ENCODE measurements around the gene SIRT3.
"Not testable (repeated sequence)": the region's sequence is repeated elsewhere in the genome, so short reads cannot be mapped to it uniquely, and the experiment has no call there.

SIRT3 gene

DNA sequence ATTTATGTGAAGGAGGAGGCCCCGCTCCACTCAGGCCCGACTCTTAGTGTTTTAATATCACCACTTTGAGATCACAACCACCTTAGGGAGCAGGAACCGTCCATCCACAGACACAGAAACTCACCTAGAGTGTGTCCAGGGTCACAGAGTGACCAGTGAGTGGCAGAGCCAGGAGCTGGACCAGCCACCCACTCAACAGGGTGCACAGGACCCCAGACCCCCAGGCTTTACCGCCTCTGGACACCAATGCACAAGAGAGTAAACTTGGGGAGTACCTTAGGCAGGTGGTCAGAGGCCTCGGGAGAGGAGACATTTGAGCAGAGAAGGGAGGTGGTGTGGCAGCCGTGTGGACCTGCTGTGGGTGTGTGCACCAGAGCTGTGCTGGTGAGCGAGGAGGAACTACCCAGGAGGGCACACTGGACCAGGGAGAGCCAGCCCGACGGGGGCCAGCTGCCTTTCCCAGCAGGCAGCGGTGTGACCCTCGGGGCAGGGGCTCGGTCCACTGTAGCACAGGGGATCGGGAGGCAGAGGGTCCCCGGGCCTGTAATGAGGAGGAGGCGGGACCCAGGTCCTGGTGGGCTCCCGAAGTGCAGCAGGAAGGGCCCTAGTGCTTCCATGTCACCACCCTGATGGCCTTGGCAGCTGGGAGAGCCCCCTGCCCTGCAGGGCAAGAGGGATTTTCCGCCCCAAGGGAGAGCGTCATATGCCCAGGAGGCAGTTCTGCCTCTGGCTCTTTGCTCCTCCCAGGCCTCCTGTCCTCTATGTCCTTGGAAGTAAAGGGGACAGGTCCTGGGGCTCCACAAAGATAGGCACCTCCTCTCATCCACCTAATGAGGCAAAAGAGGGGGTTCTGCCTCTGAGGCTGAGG lies 34.5 kb upstream of the SIRT3 start:
- DNase-seq (ENCODE audit: low read depth in 2 of 2), result no peak

DNA sequence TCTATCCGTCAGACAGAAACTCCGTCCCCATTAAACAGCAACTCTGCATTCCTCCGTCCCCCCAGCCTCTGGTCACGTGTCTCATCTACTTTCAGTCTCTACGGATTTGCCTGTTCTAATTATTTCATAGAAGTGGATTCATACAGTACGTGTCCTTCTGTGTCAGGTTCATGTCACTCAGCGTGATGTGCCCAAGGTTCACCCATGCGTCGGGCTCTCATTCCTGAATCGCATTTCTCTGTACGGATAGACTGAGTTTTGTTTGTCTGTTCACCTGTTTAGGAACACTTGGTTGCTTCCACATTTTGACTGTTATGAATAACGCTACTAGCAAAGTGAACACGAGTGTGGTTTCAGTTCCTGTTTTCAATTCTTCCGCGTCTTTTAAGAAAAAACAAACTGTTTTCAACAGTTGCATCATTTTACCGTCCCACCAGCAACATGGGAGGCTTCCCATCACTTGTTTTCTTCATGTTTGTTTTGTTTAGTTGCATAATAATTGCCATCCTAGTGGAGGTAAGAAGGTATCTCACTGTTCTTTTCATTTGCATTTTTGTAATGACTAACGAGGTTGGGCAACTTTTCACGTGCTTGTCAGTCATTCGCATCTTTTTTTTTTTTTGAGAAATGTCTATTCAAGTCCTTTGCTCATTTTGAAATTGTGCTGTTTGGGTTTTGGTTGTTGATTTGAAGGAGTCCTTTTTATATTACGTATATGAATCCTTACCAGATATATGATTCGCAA lies 33.2 kb upstream of the SIRT3 start:
- DNase-seq (ENCODE audit: low read depth in 2 of 2), result no peak

DNA sequence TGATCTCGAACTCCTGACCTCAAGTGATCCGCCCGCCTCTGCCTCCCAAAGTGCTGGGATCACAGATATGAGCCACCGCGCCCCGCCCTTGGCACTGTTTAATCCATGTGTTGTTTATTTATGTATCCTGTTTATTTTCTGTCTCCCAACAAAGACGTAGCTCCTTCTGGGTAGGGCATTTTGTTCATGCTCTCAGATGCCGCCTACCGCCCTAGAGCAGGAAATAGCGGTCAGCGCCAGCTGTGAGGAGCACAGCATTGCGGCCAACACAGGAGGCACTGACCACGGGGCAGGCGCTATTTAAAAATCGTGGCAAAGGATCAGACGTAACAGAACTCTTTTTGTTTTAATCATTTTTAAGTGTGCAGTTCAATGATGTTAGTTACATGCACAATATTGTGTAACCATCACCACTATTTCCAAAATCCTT lies 32.6 kb upstream of the SIRT3 start:
- DNase-seq (ENCODE audit: low read depth in 2 of 2), result not testable (repeated sequence)

DNA sequence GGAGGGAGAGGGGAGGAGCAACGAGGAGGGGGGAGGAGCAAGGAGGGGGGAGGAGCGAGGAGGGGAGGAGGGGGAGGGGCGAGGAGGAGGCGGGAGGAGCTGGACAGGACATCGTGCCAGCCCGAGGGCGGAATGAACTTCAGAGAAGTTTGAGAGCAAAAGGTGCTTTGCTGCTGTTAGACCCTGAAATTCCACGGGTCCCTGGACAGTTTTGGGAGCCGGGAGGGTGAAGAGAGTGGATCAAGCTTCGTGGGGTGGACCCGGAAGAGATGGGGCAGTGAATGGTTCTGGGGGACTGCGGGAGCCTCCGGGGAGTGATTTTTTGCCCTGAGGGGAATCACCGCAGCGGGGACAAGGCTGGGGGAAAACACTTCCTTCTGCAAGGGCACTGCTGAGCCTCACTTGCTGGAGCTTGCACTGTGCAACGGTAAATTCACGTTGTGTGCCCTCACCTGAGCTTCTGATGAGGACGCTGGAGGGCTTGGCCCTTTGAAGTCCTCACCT lies 31.4 kb upstream of the SIRT3 start:
- DNase-seq (ENCODE audit: low read depth in 2 of 2), result no peak

DNA sequence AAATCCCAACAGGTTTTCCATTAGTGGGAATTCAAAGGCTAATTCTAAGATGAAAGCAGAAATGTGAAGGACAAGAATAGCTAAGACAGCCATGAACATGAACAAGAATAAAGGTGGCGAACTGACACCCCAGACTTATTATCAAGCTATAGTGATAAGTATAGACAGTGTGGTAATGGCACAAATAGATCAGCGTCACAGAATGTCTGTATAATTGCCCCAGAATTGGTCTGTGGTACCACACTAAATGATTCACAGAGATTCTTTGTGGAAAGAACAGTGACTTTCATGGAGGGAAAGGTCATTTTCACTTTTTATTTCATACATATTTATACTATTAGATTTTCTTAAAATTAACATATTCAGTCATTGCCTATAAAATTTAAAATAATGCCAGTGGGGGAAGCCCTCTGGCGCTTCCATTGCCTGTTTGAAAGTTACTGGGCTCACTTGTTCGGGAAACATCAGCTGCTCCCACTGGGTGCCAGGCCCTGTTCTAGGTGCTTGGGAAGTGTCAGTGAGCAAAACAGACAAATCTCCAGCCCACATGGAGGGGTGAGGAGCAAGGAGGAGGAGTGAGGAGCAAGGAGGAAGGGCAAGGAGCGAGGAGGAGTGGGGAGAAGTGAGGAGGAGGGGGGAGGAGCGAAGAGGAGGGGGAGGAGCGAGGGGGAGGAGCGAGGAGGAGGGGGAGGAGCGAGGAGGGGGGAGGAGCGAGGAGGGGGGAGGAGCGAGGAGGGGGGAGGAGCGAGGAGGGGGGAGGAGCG lies 30.7 kb upstream of the SIRT3 start:
- no peak for DNase-seq (ENCODE audit: low read depth in 2 of 2)

DNA sequence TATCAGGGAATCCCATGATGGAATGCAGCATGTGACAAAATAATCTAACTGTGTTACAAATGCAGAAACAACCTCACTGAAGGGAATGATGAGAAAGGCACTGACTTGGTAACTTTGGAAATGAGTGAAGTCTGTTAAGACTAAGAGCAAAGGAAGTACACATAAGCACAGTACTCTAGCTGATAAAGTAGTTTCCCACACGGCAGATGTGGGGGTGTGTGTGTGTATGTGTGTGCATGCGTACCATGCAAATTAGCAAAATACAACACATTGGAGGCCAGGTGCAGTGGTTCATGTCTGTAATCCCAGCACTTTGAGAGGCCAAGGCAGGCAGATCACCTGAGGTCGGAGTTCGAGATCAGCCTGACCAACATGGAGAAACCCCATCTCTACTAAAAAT lies 25.5 kb upstream of the SIRT3 start:
- no peak for DNase-seq (ENCODE audit: low read depth in 2 of 2)

DNA sequence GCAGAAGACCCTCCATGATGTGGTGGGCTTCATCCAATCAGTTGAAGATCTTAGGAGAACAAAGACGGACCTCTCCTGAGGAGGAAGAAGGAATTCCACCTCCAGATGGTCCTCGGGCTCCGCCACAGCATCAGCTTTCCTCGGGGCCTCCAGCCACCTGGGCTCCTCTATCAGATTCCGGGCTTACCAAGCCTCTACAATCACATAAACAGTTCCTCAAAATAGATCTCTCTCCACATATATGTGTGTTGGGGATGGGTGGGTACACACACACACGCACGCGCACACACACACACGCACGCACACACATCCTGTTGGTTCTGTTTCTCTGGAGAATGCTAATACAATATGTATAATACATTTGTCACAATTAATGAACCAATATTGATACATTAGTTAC lies 23.3 kb upstream of the SIRT3 start:
- no peak for DNase-seq (ENCODE audit: low read depth in 2 of 2)

DNA sequence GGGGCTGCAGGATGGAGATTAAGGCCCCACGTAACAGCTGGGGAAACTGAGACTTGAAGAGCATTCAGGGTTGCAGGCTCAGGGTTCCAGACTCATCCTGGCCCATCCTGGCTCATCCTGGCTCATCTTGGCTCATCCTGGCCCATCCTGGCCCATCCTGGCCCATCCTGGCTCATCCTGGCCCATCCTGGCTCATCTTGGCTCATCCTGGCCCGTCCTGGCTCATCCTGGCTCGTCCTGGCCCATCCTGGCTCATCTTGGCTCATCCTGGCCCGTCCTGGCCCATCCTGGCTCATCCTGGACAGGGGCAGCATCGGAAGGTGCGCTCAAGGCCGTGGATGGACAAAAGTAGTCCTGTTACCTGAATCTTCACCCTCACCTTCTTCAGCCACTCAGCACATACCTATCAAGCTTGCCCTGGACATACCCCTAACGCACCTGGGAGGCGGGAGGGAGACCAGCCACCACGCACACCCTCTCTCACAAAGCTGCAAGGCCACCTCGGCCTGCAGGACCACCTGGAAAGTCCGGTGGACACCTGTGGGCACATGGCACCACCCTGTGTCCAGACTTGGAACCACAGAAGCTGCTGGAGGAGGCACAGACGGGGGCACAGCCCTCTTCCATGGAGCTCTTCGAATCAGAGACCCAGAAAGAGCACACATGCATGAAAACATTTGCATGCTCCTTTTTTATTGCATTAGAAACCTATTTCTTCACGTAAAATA lies 21.8 kb upstream of the SIRT3 start:
- no peak for DNase-seq (ENCODE audit: low read depth in 2 of 2)

DNA sequence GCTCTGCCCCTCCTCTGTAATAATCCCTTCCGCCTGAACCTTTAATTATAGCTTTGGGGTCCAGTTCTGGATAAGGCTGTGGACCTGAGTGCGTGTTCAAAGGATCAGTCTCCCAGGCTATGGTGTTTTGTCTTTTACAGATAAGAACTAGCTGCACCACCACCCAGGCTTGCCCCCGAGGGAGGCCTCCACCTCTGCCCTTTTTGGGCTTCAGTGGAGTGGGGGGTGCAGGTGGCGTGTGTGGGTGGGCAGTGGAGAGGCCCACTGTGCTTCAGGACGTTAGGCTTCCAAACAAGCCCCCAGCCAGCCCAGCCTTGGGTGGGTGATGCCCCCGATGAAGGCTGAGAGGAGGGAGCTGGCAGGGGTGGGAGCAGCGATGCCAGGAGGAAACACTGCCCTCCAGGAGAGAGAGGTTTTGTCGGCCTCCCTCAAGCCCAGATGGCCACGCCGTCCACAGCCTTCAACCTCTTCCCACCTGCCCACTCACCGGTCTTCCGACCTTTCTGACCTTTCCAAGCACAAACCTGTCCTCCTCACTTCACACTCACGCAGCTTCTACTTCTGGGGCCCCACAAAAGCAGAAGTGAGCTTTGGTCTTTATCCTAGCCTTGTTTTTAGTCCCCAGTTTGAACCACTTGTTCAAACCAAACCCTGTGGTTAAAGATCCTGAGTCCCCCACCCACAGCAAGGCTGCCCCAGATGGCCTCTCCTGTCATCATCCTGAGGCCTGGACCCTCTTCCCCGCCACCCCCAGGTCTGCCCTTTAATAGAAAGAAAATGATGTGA lies 21.0 kb upstream of the SIRT3 start:
- DNase-seq (ENCODE audit: low read depth in 2 of 2), result no peak

DNA sequence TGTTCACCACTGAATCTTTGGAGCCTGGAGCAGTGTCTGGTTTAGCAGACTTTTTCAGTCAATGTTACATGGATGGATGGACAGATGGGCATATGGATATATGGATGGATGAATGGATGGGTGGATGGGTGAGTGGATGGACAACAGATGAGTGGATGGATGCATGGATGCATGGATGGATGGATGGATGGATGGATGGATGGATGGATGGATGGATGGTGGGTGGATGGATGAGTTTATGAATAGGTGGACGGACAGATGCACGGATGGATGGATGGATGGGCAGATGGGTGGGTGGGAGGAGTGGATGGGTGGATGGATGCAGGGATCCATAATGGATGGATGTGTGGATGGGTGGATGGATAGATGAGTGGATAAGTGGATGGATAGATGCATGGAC lies 19.7 kb upstream of the SIRT3 start:
- no peak for DNase-seq (ENCODE audit: low read depth in 2 of 2)

DNA sequence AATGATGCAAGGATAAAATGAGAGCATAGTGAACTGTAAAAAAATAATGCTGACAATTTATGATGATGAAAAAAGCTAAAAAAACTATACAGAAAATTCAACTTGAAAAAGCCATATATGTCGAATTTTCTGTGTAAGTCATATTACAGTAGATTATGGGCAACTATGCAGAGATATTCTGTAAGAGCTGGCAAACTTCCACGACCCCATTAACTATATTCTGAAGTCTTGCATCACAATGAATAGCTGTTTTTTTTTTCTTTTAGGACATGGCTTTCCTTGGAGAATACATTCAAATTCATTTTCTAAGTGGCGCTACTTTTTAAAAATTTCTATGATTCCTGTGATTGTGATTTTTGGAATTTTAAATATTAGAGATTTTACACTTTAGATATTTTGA lies 19.0 kb upstream of the SIRT3 start:
- DNase-seq (ENCODE audit: low read depth in 2 of 2), result no peak

DNA sequence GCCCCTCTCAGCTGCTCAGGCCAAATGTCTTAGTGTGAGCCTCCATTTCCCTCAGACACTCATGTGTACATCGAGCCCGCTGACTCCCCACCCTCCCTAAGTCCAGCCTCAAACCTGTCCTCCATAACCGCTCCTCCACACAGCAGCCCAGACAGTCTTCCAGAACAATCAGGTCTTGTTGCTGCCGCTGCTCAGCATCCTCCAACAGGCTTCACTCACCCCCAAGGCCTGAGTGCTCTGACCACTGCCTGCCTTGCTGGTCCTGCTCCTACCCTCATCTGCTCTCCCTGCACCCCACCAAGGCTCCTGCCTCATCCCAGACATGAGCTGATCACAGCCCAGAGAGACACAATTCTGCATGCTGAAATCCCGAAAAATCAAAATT lies 17.7 kb upstream of the SIRT3 start:
- no peak for DNase-seq (ENCODE audit: low read depth in 2 of 2)

DNA sequence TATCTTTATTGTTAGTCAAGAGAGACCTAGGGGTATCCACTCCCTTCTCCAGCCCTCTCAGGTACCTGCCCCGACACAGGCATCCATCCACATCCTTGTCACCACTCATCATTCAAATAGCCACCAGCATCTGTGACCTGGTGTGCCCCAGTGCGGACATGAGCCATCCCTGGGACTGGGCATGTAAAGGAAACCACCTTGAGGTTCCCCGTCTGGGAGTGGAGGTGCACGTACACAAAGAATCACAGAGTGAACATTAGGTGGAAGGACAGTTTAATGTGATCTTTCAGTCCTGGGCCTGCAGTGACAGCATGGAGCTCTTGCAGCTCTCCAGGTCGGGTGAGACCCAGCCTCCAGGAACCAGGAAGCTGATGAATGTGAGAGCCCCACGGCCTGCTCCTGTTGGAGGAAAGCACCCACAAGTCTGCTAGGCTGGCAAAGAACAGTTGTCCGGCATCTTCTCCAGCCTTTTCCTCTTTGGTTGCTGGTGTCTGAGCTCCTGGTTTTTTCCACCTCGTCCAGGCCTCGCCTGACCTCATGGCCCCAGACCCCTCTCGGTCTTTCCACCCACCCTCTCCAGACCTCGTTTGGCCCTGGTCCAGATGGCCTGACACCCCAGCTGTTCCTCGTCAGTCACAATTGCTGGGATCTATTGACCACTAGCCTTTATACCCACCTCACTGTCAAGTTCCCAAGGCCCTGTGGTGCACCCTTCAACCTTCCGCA lies 17.2 kb upstream of the SIRT3 start:
- DNase-seq (ENCODE audit: low read depth in 2 of 2), result no peak

DNA sequence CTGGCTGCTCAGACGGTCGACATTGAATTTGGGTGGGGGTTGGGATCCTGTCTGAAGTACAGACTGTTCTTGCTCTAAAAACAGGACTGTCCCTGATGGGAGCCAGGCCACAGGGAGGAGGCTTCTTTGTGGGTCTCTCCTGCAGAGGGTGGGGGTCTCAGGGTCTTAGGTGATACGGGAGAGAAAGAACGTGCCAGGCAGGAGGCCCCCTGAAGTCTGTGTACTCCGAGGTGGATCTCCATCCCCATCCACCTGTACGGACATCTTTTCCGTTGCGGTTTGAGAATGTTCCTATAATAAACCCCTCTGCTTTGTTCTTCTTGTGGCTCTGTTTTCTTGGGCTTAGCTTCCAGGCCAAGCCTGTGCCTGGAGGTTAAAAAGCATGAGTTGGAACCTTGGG lies 16.5 kb upstream of the SIRT3 start:
- DNase-seq (ENCODE audit: low read depth in 2 of 2), result no peak

DNA sequence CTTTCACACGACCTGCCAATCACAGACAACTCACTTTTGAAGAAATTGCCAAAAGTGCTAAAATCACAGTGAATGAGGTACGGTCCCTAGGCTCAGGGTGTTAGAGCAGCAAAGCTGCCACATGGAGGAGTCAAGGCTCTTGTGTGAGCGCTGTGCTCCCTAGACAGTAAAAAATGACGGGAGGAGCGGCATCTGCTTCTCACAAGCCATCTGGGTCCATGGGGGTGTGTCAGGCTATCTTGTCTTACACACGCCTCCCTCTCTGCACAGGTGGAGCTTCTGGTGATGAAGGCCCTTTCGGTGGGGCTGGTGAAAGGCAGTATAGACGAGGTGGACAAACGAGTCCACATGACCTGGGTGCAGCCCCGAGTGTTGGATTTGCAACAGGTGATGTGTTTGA lies 15.4 kb upstream of the SIRT3 start:
- no peak for DNase-seq (ENCODE audit: low read depth in 2 of 2)

DNA sequence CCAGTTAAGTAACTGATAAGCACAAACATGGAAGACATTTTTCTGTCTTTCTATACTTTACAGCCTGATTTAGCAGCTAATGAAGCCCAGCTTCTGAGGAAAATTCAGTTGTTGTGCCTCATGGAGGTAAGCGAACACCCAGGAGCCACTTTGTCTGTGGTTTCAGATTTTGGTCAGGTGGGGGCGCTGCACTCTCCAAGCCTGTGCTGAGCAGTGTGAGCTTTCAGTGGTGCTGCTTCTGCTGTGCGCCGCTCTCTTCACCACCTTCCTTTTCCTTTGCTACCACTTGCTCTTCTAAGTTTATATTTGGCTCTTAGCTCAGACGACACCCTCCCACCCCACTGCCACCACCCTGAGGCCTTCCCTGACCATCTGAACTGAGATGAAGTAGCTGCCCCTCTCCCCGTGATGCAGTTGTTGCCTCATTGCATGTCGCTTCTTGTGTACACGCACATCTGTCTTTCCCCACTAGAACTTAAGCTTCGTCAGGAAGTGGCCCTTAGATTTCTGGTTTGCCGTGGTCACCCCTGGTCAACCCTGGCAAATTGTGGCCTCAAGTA lies 14.7 kb upstream of the SIRT3 start:
- peak; percentile 65 to 67 for DNase-seq (ENCODE audit: low read depth in 2 of 2)

DNA sequence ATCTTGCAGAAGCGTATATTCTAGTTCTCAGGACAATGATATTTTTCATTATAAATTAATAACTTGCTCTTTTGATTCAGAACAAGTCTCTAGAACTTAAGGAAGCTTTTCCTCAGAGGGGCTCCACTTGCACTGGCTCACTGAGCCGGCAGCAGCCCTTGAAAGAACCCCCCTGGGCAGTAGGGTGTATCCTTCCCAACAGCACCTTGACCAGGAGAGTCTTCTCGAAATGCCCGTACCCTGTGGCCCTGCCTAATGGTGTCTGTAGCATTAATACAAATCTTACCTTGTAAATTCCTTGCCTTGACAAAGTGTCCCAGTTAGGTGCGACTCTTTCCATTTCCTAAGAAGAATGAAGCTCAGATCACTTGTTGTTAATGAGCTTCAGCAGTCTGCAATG lies 14.1 kb upstream of the SIRT3 start:
- no peak for DNase-seq (ENCODE audit: low read depth in 2 of 2)

DNA sequence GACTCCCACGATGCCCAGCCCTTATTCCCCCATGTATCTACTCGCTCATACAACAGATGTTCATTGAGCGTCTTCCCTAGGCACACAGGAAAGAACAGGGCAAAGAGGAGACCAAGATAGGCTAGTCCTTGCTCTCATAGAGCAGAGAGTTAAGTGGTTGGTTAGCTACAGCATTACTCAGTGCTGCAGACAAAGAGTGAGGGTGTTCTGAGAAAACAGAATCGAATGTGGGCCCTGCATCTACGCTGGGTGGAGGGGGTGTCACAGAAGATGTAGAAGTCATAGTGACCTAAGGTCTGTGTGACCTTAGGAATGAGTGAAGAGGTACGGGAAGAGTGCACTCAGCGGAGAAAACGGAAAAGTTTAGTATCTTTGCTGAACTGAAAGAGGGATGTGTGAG lies 12.9 kb upstream of the SIRT3 start:
- no peak for DNase-seq (ENCODE audit: low read depth in 2 of 2)

DNA sequence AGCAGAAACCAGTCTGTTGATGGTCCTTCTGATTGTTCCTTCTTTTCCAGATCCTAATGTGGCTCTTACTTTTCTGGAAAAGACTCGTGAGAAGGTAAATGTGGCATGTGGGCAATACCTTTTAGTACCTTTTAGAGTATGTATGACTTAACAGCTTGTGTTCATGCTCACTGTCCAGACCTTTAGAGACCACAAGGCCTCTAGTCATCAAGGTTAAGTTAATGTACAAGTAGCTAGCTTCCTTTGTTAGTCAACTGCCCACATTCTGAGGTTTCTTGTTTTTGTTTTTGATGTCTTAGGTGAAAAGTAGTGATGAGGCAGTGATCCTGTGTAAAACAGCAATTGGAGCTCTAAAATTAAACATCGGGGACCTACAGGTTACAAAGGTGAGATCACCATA lies 8.2 kb upstream of the SIRT3 start:
- no peak for DNase-seq (ENCODE audit: low read depth in 2 of 2)

DNA sequence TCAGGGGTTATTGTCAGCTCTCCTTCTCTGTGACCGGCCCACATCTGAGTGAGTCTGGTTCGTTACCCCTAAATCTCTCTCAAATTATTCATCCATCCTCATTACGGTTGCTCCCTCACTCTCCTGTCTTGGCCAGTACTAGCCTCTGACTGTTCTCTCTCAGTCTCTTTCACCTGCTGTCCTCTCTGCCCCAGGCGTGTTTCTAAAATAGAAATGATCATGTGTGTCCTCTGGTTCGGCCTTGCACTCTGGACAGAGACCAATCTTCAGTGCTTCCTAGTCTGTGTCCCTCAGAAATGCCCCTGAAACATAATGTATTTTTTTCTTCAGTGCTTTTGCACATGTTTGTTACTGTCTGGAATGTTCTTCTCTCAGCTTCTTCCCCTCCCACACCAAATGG lies 5.5 kb upstream of the SIRT3 start:
- DNase-seq (ENCODE audit: low read depth in 2 of 2), result no peak

All from stimulated activated CD4-positive, alpha-beta T cell treated with anti-CD3 and anti-CD28 coated beads, Interleukin-1b, Interleukin-23, amount 100 ng/mL, for 1 hour (primary cell).